K562 (cell line): ENCODE results near the gene NPC1.

Experiments used
- CBX5 ChIP-seq: IDR thresholded peaks from 2 replicates; pipeline ENCODE4 v1.6.1; 2014; ENCODE audit warnings: low read depth, borderline replicate concordance
- EZH2 ChIP-seq: IDR thresholded peaks from 2 replicates; pipeline ENCODE4 v1.6.1; 2012; ENCODE audit warnings: low read depth, mild to moderate bottlenecking, inconsistent platforms, low read length, borderline replicate concordance
- SREBF2 ChIP-seq: sonication (generic); formaldehyde crosslinking; IDR thresholded peaks from 2 replicates; pipeline ENCODE4 v1.4.0; 2020; ENCODE audit warnings: mild to moderate bottlenecking, missing genetic modification reagents
- TCF3 ChIP-seq: sonication (generic); formaldehyde crosslinking; IDR thresholded peaks from 2 replicates; pipeline ENCODE4 v1.4.0; 2020; ENCODE audit warnings: mild to moderate bottlenecking, missing genetic modification reagents
- ZNF354B ChIP-seq: fragments of 250-450 bp; sonication (Bioruptor Pico); IDR thresholded peaks from 2 replicates; pipeline ENCODE4 v1.4.0; 2020
- ZZZ3 ChIP-seq: fragments of 450-650 bp; IDR thresholded peaks from 2 replicates; pipeline ENCODE4 v1.6.1; 2016; ENCODE audit warnings: antibody characterized with exemption, mild to moderate bottlenecking, moderate library complexity
- TF ChIP-seq, protein P1 (sequence below), 3 experiments: IDR thresholded peaks in 2 of 3; conservative IDR thresholded peaks in 1 of 3; 2 replicates each; pipeline ENCODE4 v1.5.1; 2011 to 2012; ENCODE audit warnings: low read length in 3 of 3, mild to moderate bottlenecking in 3 of 3, control low read depth in 2 of 3, improper control_type of control experiment in 1 of 3, inconsistent platforms in 1 of 3, low read depth in 1 of 3, mixed read lengths in 1 of 3, moderate library complexity in 1 of 3; ENCODE audit not compliant: insufficient read depth in 2 of 3

DNA sequence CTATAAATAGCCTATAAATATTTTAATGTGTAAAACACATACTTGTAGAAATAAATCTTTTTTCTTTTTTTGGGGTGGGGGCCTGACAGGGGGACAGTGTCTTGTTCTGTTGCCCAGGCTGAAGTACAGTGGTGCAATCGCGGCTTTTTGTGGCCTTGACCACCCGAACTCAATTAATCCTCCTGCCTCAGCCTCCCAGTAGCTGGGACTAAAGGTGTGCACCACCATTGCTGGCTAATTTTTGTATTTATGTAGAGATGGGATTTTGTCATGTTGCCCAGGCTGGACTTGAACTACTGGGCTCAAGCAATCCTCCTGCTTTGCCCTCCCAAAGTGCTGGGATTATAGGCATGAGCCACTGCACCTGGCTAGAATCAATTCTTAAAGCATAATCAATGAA, 37.6 kb downstream of the NPC1 start:
- TF ChIP-seq EZH2: no peak
- TF ChIP-seq ZZZ3: no peak
- no peak for TF ChIP-seq SREBF2 (CRISPR knock-in tag)
- TF ChIP-seq ZNF354B (CRISPR knock-in tag): no peak
- no peak for TF ChIP-seq TCF3 (CRISPR knock-in tag)
- no peak for TF ChIP-seq CBX5
- TF ChIP-seq, protein P1, sequence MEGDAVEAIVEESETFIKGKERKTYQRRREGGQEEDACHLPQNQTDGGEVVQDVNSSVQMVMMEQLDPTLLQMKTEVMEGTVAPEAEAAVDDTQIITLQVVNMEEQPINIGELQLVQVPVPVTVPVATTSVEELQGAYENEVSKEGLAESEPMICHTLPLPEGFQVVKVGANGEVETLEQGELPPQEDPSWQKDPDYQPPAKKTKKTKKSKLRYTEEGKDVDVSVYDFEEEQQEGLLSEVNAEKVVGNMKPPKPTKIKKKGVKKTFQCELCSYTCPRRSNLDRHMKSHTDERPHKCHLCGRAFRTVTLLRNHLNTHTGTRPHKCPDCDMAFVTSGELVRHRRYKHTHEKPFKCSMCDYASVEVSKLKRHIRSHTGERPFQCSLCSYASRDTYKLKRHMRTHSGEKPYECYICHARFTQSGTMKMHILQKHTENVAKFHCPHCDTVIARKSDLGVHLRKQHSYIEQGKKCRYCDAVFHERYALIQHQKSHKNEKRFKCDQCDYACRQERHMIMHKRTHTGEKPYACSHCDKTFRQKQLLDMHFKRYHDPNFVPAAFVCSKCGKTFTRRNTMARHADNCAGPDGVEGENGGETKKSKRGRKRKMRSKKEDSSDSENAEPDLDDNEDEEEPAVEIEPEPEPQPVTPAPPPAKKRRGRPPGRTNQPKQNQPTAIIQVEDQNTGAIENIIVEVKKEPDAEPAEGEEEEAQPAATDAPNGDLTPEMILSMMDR (IDR thresholded peaks at IDR 0.05 in 2 of 3, conservative IDR thresholded peaks at IDR 0.05 in 1 of 3; ENCODE audit: insufficient read depth in 2 of 3, low read depth in 1 of 3, low read length in 3 of 3): no peak
